Colonic mucosa (tissue), 4 donors: ENCODE measurements around the gene ECT2. TPM values are rescaled to one million over a fixed set of nuclear protein-coding genes. Genes with fewer than 3 reads are reported as not detected.

Source experiments
- DNase-seq: peaks from one replicate; pipeline ENCODE4 v3.0.0-alpha.2; 2020
- H3K27ac ChIP-seq: fragments of 200-600 bp; one replicate; pipeline ENCODE4 v1.8.0; 2021
- H3K27me3 ChIP-seq: fragments of 200-600 bp; one replicate; pipeline ENCODE4 v1.8.0; 2021
- H3K36me3 ChIP-seq: fragments of 200-600 bp; one replicate; pipeline ENCODE4 v1.8.0; 2021
- H3K4me1 ChIP-seq: fragments of 200-600 bp; one replicate; pipeline ENCODE4 v1.8.0; 2021; ENCODE audit warnings: mild to moderate bottlenecking
- H3K4me3 ChIP-seq: fragments of 200-600 bp; one replicate; pipeline ENCODE4 v1.8.0; 2021
- H3K9ac ChIP-seq, 2 donors: one replicate each; pipeline ENCODE4 v1.7.0; 2013; ENCODE audit warnings: control low read depth in 2 of 2, low read depth in 2 of 2, low read length in 2 of 2
- H3K9me3 ChIP-seq: fragments of 200-600 bp; one replicate; pipeline ENCODE4 v1.8.0; 2021
- intact Hi-C: fragments of 100-400 bp; cut with DNase I; formaldehyde crosslinking; loops from one replicate; pipeline ENCODE4 v1.14.1; 2022
- total RNA-seq, 2 donors: library from RNA; stranded (reverse); fragmentation: NEBNext Ultra II Directional in 1 of 2; extraction: Animal tissue kit (Norgen Biotek cat#: 25700) in 1 of 2; gene quantifications; one replicate each; pipeline ENCODE4 v1.2.1, GENCODE V29; 2021
- TF ChIP-seq, protein P1 (sequence below): fragments of 200-600 bp; IDR thresholded peaks from one replicate; pipeline ENCODE4 v1.8.0; 2022; ENCODE audit warnings: antibody characterized with exemption, mild to moderate bottlenecking
- donor health status: healthy.
- donor health status: DM: no; HTN: no; CAD: no.
- donor health status: DM: no; HTN: no; CAD: no.

The ECT2 gene
- total RNA-seq, 2 donors from 2014 or later, result 36.3 to 58.1 TPM

DNA sequence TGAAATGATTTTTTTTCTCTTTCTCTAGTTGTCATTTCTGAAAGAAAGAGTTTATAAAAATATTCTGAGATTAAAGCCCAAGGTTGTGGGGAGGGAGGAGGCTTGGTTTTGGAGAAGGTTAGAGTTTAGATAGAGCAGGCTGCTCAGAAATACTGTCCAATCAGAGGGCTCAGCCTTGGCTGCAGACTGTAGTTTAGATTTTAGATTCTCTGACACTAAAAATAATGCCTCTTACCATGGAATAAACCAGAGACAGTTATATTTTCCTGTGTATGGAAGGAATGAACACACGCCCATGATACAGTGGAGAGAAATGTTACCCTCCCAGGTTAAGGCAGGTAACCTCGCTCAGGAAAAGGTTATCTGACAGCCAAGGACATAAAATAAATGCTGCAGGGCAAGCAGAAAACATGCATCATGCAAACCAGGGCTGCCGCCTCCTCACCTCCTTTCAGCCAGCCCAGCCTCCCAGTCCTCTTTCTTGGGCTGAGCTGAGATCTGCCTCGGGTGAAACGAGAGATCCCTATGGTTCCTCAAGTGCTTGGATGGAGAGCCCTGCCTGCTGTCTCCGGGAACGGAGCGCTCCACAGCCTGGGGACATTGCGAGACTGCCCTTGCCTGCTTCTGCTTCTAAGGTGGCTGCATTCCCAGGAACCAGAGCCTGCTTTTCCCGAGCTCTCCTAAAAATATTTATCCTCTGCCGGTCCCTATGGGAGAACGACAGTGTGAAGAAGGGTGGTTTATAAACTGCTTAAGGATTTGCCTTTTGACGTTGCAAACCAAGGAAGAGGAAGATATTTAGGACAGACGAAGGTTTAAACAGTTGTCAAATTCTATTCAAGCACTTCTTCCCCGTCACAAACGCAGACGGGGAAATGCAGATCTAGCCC, 40.5 kb upstream of the ECT2 start:
- peak; percentile 54 for DNase-seq
- peak overlapping the region; percentile 88 for H3K27ac ChIP-seq
- intact Hi-C loops, result no loop called here
- H3K27me3 ChIP-seq, result no peaks in the 10 kb centered on the region
- TF ChIP-seq, protein P1, sequence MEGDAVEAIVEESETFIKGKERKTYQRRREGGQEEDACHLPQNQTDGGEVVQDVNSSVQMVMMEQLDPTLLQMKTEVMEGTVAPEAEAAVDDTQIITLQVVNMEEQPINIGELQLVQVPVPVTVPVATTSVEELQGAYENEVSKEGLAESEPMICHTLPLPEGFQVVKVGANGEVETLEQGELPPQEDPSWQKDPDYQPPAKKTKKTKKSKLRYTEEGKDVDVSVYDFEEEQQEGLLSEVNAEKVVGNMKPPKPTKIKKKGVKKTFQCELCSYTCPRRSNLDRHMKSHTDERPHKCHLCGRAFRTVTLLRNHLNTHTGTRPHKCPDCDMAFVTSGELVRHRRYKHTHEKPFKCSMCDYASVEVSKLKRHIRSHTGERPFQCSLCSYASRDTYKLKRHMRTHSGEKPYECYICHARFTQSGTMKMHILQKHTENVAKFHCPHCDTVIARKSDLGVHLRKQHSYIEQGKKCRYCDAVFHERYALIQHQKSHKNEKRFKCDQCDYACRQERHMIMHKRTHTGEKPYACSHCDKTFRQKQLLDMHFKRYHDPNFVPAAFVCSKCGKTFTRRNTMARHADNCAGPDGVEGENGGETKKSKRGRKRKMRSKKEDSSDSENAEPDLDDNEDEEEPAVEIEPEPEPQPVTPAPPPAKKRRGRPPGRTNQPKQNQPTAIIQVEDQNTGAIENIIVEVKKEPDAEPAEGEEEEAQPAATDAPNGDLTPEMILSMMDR, result no peak
- peak overlapping the region; percentile 69 to 88 for H3K9ac ChIP-seq
- H3K36me3 ChIP-seq, result no peaks in the 10 kb centered on the region
- no peaks in the 10 kb centered on the region for H3K4me1 ChIP-seq
- peak overlapping the region; percentile 74 for H3K4me3 ChIP-seq
- no peaks in the 10 kb centered on the region for H3K9me3 ChIP-seq

DNA sequence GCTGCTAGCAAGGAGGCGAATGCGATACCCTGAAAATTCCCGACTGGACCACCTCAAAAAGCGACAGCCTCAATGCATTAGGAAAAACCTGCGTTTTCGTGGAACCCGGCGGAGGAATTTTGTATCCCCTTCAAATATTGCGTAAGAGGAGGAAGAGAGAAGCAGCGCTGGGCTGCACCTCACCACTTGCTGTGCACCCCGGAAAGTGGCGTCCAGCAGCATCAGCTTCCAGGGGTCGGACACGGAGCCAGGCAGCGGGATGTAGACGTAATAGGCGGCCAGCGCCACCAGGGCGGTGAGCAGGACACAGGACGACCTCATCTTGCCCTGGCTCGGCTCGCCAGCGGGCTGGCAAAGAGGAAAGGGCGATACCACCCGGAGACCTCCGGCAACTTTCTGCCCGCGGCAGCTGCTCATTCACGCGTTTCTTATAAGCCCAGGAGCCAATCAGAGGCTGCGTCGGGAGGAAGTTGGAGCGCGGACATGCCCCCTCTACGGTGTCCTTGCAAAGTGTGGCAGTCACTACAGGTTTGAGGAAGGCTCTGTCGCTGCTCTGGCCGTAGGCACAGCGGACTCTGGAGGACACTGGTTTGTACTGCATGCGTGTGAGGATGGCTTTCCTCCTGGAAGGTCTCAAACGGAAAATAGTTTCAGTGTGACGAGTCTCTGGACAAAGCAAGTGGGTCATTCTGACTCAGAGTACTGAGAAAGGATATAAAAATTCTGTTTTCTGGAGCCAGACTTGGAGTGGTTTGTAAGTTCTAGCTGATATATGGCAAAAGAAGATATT, 39.7 kb upstream of the ECT2 start, which contains the start of gene NCEH1:
NCEH1 (minus strand) TSS at position 404 of the 790 bp plus-strand sequence; CDS start at position 321, 83 bp downstream.
- Histone ChIP-seq H3K9ac (peak within 1 kb of the TSS; percentile 69 to 88), H3K27ac (peak within 1 kb of the TSS; percentile 88), H3K4me1 (no peaks in the 10 kb centered on the region), H3K36me3 (no peaks in the 10 kb centered on the region), H3K9me3 (no peaks in the 10 kb centered on the region), H3K4me3 (peak within 1 kb of the TSS; percentile 74), H3K27me3 (no peaks in the 10 kb centered on the region)
- intact Hi-C loops, result no loop called here
- TF ChIP-seq, protein P1, result peak; percentile 84
- peak; percentile 94 for DNase-seq

- peak; percentile 65 for DNase-seq
- H3K4me1 ChIP-seq, result no peaks in the 10 kb centered on the region
- TF ChIP-seq, protein P1, result no peak
- H3K27ac ChIP-seq, result peak overlapping the region; percentile 88
- no peaks in the 10 kb centered on the region for H3K36me3 ChIP-seq
- intact Hi-C loops, result no loop called here
- no peaks in the 10 kb centered on the region for H3K9me3 ChIP-seq
- no peaks in the 10 kb centered on the region for H3K27me3 ChIP-seq
- peak overlapping the region; percentile 52 to 88 for H3K9ac ChIP-seq
- H3K4me3 ChIP-seq, result peak overlapping the region; percentile 74
These were observed 39.1 kb upstream of the ECT2 start for GRCh38 chr3:172711454-172711795.

DNA sequence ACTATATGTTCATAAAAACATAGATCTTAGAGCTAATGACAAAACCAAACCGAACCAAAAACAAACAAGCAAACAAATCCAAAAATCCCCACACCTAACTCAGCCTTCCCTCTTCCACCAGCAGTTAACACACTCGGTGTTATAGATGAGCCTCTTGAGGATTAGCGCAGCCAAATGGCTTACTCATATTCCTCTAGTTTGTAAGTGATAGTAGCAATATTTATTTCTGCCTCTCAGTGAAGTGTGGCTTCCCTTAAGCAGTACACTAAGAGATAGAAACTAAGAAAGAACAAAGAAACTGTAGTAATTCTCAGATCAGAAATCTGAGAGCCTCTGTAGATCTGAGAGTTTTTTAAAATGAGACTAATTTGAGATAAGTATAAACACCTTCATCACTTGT, 37.2 kb upstream of the ECT2 start:
- no peak overlapping the region for H3K27ac ChIP-seq
- intact Hi-C loops, result no loop called here
- H3K4me3 ChIP-seq, result no peak overlapping the region
- no peaks in the 10 kb centered on the region for H3K36me3 ChIP-seq
- no peak for DNase-seq
- no peaks in the 10 kb centered on the region for H3K4me1 ChIP-seq
- TF ChIP-seq, protein P1, result no peak
- H3K9ac ChIP-seq, result no peak overlapping the region
- H3K9me3 ChIP-seq, result no peaks in the 10 kb centered on the region
- H3K27me3 ChIP-seq, result no peaks in the 10 kb centered on the region

- intact Hi-C loops, result no loop called here
- H3K4me3 ChIP-seq, result no peak overlapping the region
- no peaks in the 10 kb centered on the region for H3K4me1 ChIP-seq
- TF ChIP-seq, protein P1, result no peak
- no peaks in the 10 kb centered on the region for H3K27me3 ChIP-seq
- no peak overlapping the region for H3K27ac ChIP-seq
- no peaks in the 10 kb centered on the region for H3K36me3 ChIP-seq
- H3K9ac ChIP-seq, result no peak overlapping the region
- DNase-seq, result no peak
- no peaks in the 10 kb centered on the region for H3K9me3 ChIP-seq
These were observed 34.0 kb upstream of the ECT2 start for GRCh38 chr3:172716476-172716875.
